Lung (tissue), 12 donors: ENCODE measurements around the gene HS3ST4. TPM values are rescaled to one million over a fixed set of nuclear protein-coding genes. Genes with fewer than 3 reads are reported as not detected.
"Not testable (repeated sequence)": the region's sequence is repeated elsewhere in the genome, so short reads cannot be mapped to it uniquely, and the experiment has no call there.

ENCODE experiments used
- ATAC-seq: fragments of 200-7000 bp; cut with Tn5 transposase; one replicate; pipeline ENCODE4 v1.9.1; 2020; ENCODE audit warnings: moderate number of reproducible peaks; ENCODE audit not compliant: insufficient read depth, low FRiP score
- DNase-seq, 3 donors: peaks; one replicate each; pipeline ENCODE4 v3.0.0-alpha.2; 2013 to 2017
- H3K27ac ChIP-seq, 2 donors: one replicate each; pipeline ENCODE4 v1.5.1; 2013; ENCODE audit warnings: mild to moderate bottlenecking in 2 of 2, moderate library complexity in 2 of 2, control low read depth in 1 of 2, inconsistent platforms in 1 of 2, low read depth in 1 of 2, low read length in 1 of 2
- H3K27me3 ChIP-seq, 3 donors: one replicate each; pipeline ENCODE4 v1.5.1; 2013; ENCODE audit warnings: low read length in 2 of 3; ENCODE audit not compliant: control insufficient read depth in 3 of 3, insufficient read depth in 3 of 3
- H3K36me3 ChIP-seq, 4 donors: one replicate each; pipeline ENCODE4 v1.5.1; 2013; ENCODE audit warnings: low read length in 4 of 4, mild to moderate bottlenecking in 1 of 4, moderate library complexity in 1 of 4; ENCODE audit not compliant: control insufficient read depth in 4 of 4, insufficient read depth in 4 of 4
- H3K4me1 ChIP-seq, 5 donors: one replicate each; pipeline ENCODE4 v1.5.1; 2013; ENCODE audit warnings: low read length in 5 of 5, mild to moderate bottlenecking in 2 of 5, moderate library complexity in 1 of 5; ENCODE audit not compliant: control insufficient read depth in 5 of 5, insufficient read depth in 5 of 5
- H3K4me3 ChIP-seq: one replicate; pipeline ENCODE4 v1.5.1; 2013; ENCODE audit warnings: mild to moderate bottlenecking, control low read depth, moderate library complexity
- H3K9ac ChIP-seq, 2 donors: one replicate each; pipeline ENCODE4 v1.5.1; 2013; ENCODE audit warnings: low read length in 2 of 2, control low read depth in 1 of 2; ENCODE audit not compliant: insufficient read depth in 1 of 2
- H3K9me3 ChIP-seq, 4 donors: one replicate each; pipeline ENCODE4 v1.5.1; 2013; ENCODE audit warnings: low read length in 3 of 4, mild to moderate bottlenecking in 1 of 4, moderate library complexity in 1 of 4; ENCODE audit not compliant: control insufficient read depth in 4 of 4, insufficient read depth in 3 of 4
- WGBS, 2 donors: extraction: QIAGEN DNeasy Blood & Tissue Kit; methylation state at CpG; one replicate each; pipeline ENCODE4 v1.1.7; 2013; 5-methylcytosine and 5-hydroxymethylcytosine counted together
- polyA plus RNA-seq, 2 donors: library from polyadenylated mRNA; stranded (reverse); fragments of 200-250 nt; gene quantifications; one replicate each; pipeline ENCODE4 v1.2.1, GENCODE V29; 2013
- total RNA-seq, 2 donors: library from RNA; depleted of rRNA in 1 of 2; stranded (reverse); fragments of >200 nt in 1 of 2; gene quantifications; one replicate each; pipeline ENCODE4 v1.2.1, GENCODE V29; 2014 to 2021
- TF ChIP-seq, protein P1 (sequence below): IDR thresholded peaks from 2 replicates; pipeline ENCODE4 v1.5.1; 2012; ENCODE audit warnings: mild to moderate bottlenecking; ENCODE audit errors: control extremely low read depth, extremely low read depth
- donor health status: control.
- donor health status: control.
- donor health status: Bipolar disorder and iron deficiency.
- donor health status: healthy.
- donor health status: DM: yes; HTN: yes; CAD: no.

Gene HS3ST4
- total and polyA plus RNA-seq, 4 donors, result 0.06 to 0.15 TPM; not detected in 2

DNA sequence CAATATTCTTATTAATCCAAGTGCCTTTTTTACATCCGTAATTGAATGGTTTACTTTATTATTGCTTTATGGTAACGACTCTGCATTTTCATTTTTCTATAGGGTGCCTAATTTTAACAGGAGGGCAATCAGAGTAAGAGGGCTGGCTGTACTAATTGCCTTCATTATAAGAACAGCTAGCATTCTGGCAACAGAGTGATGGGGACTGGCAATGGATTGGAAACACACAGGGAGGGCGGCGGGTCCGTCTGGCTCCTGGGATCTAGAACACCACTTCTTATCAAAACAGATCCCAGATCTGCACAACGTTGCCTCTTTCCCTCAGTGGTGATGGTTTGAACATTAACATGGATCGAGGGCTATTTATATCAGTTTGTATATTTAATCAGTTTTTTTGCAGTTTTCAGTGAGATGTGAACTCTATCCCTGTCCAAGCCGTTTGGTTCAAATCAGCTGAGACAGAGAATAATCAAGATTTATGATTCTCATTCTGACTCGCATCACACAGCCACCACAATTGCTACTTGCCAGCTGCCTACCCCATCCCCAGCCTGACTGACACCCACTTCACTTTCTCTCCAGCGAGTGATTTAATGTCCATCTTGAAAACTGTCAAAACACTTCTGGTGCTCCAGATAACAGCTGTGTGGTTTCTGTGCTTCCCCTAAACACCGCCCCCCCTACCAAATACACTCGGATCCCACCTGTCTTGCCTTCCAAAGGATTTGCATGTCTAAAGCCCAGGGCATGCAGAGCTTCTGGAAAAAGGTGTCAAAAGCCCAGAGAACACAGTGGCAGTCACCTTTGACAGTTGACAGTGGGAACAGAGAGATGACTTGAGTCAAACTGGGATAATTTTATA is 327.9 kb downstream of the HS3ST4 start:
- H3K4me1 ChIP-seq, result no peaks in the 10 kb centered on the region
- no peaks in the 10 kb centered on the region for H3K27me3 ChIP-seq
- TF ChIP-seq, protein P1, sequence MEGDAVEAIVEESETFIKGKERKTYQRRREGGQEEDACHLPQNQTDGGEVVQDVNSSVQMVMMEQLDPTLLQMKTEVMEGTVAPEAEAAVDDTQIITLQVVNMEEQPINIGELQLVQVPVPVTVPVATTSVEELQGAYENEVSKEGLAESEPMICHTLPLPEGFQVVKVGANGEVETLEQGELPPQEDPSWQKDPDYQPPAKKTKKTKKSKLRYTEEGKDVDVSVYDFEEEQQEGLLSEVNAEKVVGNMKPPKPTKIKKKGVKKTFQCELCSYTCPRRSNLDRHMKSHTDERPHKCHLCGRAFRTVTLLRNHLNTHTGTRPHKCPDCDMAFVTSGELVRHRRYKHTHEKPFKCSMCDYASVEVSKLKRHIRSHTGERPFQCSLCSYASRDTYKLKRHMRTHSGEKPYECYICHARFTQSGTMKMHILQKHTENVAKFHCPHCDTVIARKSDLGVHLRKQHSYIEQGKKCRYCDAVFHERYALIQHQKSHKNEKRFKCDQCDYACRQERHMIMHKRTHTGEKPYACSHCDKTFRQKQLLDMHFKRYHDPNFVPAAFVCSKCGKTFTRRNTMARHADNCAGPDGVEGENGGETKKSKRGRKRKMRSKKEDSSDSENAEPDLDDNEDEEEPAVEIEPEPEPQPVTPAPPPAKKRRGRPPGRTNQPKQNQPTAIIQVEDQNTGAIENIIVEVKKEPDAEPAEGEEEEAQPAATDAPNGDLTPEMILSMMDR, result no peak
- H3K36me3 ChIP-seq, result no peaks in the 10 kb centered on the region
- no peak overlapping the region for H3K27ac ChIP-seq
- DNase-seq (no peak), ATAC-seq (no peak)
- H3K4me3 ChIP-seq, result no peak overlapping the region
- H3K9me3 ChIP-seq, result peaks cover 0 to 12% (median 5%) of the 10 kb centered on the region in 4 donors
- 33 to 38% methylated on average over 12 of the region's 12 CpGs for WGBS, 2 donors
- H3K9ac ChIP-seq, result no peak overlapping the region

DNA sequence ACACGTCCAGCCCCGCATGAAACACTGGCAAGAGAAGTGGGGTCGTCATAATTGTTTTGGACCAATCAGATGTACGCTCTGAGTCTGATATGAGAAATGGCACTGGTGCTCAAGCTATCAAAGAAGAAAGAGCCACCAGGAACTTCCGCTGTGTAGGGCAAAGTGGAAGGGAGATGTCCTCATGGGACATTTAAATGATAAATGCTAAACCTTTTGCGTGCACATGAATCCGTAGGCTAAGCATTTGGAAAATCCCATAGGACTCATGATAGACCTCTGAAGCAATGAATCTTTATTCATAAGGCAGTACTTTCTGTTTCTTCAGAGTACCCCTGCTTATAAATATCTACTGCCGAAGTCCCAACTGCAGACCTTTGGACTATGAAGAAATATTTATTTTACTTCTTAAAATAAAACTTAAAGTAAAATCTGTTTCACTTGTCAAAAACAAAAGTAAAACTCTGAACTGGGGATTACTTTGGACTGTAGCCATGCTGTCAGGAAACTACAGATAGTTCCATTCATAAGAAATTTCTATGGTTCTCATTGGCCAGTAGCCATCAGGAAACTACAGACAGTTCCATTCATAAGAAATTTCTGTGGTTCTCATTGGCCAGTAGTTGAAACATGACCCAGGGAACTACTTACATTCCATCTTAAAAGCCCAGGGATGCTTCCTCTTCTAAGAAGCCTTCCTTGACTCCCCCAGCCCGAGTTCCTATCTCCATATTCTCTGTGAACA is 335.1 kb downstream of the HS3ST4 start:
- Histone ChIP-seq H3K4me1 (no peaks in the 10 kb centered on the region), H3K4me3 (no peak overlapping the region), H3K9me3 (peaks cover 0 to 3% (median 1%) of the 10 kb centered on the region in 4 donors), H3K36me3 (no peaks in the 10 kb centered on the region), H3K27me3 (no peaks in the 10 kb centered on the region), H3K27ac (no peak overlapping the region), H3K9ac (no peak overlapping the region)
- TF ChIP-seq, protein P1, result no peak
- 81 to 86% methylated on average over 9 of the region's 9 CpGs for WGBS, 2 donors
- peak in 1 of 3 donors; percentile 1 for DNase-seq
- ATAC-seq, result no peak

DNA sequence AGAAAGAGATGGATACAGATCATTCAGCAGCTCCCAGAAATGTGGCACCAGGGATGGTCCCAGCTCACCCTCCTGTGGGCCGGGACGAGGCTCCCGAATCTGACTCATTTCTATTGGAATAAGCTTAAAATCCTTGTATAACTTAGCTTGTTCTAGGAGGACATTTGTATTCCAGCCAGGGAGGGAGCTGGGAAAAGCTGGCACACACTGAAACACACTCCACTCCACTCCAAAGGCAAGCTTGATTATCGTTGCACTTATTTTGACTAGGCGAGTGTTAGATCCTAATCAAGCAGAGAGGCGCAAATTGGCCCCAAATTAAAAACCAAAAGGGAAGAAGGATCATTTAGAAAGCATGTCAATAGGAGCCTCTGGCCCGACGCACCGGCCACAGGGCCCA is 339.5 kb downstream of the HS3ST4 start:
- no peaks in the 10 kb centered on the region for H3K36me3 ChIP-seq
- DNase-seq (no peak), ATAC-seq (no peak)
- H3K9ac ChIP-seq, result no peak overlapping the region
- no peak overlapping the region for H3K27ac ChIP-seq
- H3K4me3 ChIP-seq, result no peak overlapping the region
- TF ChIP-seq, protein P1, result no peak
- H3K4me1 ChIP-seq, result no peaks in the 10 kb centered on the region
- H3K27me3 ChIP-seq, result no peaks in the 10 kb centered on the region
- 86 to 88% methylated on average over 9 of the region's 9 CpGs for WGBS, 2 donors
- peaks cover 0 to 3% (median 1%) of the 10 kb centered on the region in 4 donors for H3K9me3 ChIP-seq

DNA sequence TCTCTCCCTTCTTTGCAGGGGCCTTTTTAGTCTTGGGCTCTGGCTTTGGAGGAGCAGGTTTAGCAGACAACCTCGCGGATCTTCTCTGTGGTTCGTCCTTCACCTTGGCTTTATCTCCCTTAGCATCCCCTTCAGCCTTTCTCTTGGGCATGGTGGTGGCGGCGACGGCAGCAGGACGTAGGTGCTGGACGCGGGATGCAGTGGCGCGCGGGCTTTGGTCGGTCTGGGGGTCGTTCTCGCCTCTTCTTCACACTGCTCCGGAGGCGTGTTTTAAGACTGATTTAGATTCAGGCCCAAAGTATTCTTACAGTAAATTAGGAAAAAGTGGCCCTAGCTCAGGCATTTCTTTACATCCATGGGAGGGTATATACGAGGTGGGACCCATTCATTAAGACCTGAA is 340.9 kb downstream of the HS3ST4 start:
- H3K4me1 ChIP-seq, H3K9me3 ChIP-seq, H3K27me3 ChIP-seq, H3K4me3 ChIP-seq, ATAC-seq, H3K9ac ChIP-seq, DNase-seq, H3K36me3 ChIP-seq, H3K27ac ChIP-seq: not testable (repeated sequence)
- WGBS, 2 donors, result 92 to 96% methylated on average over 18 of the region's 18 CpGs
